Parathyroid adenoma (tissue), 2 donors: ENCODE measurements around the gene REPS1.

Source experiments
- H2AFZ ChIP-seq: fragments of 300-600 bp; sonication (generic); one replicate; pipeline ENCODE4 v1.7.0; 2017; ENCODE audit warnings: antibody characterized with exemption, mild to moderate bottlenecking
- H3K27ac ChIP-seq: fragments of 300-600 bp; sonication (generic); one replicate; pipeline ENCODE4 v1.7.0; 2017
- H3K27me3 ChIP-seq: fragments of 300-600 bp; sonication (generic); one replicate; pipeline ENCODE4 v1.7.0; 2017; ENCODE audit warnings: low read length; ENCODE audit not compliant: control insufficient read depth, insufficient read depth
- H3K36me3 ChIP-seq: fragments of 300-600 bp; sonication (generic); one replicate; pipeline ENCODE4 v1.7.0; 2017; ENCODE audit warnings: low read length; ENCODE audit not compliant: control insufficient read depth, insufficient read depth
- H3K4me1 ChIP-seq: fragments of 300-600 bp; sonication (generic); one replicate; pipeline ENCODE4 v1.7.0; 2017; ENCODE audit warnings: control low read depth
- H3K4me2 ChIP-seq: fragments of 300-600 bp; sonication (generic); one replicate; pipeline ENCODE4 v1.7.0; 2017; ENCODE audit warnings: low read length
- H3K4me3 ChIP-seq: fragments of 300-600 bp; sonication (generic); one replicate; pipeline ENCODE4 v1.7.0; 2017; ENCODE audit warnings: low read depth, low read length
- H3K79me2 ChIP-seq: fragments of 300-600 bp; sonication (generic); one replicate; pipeline ENCODE4 v1.7.0; 2017; ENCODE audit warnings: control low read depth
- H3K9ac ChIP-seq: fragments of 300-600 bp; sonication (generic); one replicate; pipeline ENCODE4 v1.7.0; 2017; ENCODE audit warnings: mild to moderate bottlenecking
- H3K9me3 ChIP-seq: fragments of 300-600 bp; sonication (generic); one replicate; pipeline ENCODE4 v1.7.0; 2017; ENCODE audit warnings: low read length; ENCODE audit not compliant: control insufficient read depth
- TF ChIP-seq, protein P1 (sequence below): fragments of 300-600 bp; sonication (generic); IDR thresholded peaks from one replicate; pipeline ENCODE4 v1.7.0; 2017; ENCODE audit warnings: antibody characterized with exemption, mild to moderate bottlenecking
- donor health status: primary hyperparathyroidism.

REPS1 gene

DNA sequence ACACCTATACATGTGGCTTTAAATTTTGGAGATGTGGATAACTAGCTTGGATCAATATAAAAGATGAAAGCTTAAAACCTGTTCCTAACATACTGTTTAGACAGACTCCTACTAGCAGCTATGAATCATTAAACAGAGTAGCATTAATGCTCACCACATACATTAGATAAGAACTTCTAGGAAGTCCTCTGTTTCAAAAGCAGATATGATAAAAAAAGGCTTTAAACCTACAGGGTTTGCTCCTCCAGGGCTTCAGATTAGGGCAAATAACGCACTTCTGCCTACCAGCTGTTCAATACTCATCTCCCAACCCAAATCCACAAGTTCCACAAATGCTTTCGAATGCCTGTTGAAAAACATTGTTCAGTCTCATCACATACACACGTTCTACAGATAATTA lies 1.5 kb downstream of the REPS1 start:
- Histone ChIP-seq H3K36me3 (no peaks in the 10 kb centered on the region), H3K4me1 (peaks cover 30% of the 10 kb centered on the region), H2AFZ (no peak overlapping the region), H3K4me2 (peak overlapping the region; percentile 72), H3K9me3 (no peaks in the 10 kb centered on the region), H3K4me3 (peak overlapping the region; percentile 86), H3K79me2 (peaks cover 27% of the 10 kb centered on the region), H3K27me3 (no peaks in the 10 kb centered on the region), H3K27ac (peak overlapping the region; percentile 90), H3K9ac (no peak overlapping the region)
- TF ChIP-seq, protein P1, sequence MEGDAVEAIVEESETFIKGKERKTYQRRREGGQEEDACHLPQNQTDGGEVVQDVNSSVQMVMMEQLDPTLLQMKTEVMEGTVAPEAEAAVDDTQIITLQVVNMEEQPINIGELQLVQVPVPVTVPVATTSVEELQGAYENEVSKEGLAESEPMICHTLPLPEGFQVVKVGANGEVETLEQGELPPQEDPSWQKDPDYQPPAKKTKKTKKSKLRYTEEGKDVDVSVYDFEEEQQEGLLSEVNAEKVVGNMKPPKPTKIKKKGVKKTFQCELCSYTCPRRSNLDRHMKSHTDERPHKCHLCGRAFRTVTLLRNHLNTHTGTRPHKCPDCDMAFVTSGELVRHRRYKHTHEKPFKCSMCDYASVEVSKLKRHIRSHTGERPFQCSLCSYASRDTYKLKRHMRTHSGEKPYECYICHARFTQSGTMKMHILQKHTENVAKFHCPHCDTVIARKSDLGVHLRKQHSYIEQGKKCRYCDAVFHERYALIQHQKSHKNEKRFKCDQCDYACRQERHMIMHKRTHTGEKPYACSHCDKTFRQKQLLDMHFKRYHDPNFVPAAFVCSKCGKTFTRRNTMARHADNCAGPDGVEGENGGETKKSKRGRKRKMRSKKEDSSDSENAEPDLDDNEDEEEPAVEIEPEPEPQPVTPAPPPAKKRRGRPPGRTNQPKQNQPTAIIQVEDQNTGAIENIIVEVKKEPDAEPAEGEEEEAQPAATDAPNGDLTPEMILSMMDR = no peak

DNA sequence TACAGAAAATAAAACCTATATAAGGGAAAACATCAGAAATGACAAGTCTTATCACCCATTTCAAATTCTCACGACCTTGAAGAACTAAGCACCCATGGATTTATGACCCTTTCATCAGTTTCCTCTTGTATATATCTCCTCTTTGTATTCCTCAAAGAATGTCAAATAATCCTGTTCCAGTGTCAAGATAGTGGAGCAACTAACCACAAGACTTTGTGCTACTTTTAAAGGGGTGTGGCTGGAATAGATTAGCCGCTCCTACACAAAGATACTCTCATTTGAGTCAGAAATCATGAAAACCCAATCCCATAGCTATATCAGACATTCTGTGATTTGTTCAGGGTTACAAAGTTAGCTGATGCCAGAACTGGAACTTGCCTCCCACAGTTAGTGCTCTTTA lies 6.6 kb downstream of the REPS1 start:
- no peak overlapping the region for H3K4me2 ChIP-seq
- peaks cover 19% of the 10 kb centered on the region for H3K4me1 ChIP-seq

DNA sequence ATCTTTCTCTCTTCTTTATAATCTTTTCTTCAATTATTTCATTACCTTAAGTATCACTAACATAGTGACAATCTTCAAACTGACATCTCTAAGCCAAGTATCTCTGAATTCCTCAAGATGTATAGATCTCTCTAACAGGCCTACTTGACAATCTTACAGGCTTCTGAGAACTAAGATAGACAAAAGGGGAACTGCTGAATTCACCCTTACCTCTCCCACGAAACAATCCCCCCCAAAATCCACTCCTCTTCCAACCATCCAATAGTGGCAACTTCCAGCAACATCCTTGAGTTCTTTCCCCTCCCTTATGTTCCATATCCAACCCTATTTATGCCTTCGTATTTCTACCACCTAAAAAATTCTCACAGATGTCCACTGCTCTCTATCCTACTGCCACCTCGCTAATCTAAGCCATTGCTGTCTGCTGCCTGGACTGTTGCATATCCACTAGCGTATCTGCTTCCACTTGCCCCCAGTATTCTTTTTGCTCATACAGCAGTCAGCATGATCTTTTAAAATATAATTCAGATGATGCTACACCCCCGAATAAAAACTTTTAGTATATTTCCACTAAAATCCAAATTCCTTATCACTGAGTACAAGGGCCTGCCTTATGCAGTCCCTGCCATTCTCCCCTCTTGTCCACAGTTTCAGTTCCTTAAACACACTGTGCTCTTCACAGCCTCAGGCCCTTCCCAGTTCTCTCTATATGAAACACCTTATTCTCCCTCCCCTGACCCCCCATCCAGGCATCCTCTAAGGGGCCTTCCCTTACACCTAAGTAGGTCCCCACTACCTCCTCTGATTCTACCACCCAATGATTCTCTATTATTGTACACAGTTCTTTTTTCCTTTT lies 8.0 kb downstream of the REPS1 start:
- peaks cover 43% of the 10 kb centered on the region for H3K79me2 ChIP-seq
- no peaks in the 10 kb centered on the region for H3K9me3 ChIP-seq
- H3K36me3 ChIP-seq = no peaks in the 10 kb centered on the region
- no peak overlapping the region for H3K9ac ChIP-seq
- peaks cover 14% of the 10 kb centered on the region for H3K4me1 ChIP-seq
- H3K27me3 ChIP-seq = no peaks in the 10 kb centered on the region
- H3K27ac ChIP-seq = no peak overlapping the region
- TF ChIP-seq, protein P1 = no peak
- H2AFZ ChIP-seq = no peak overlapping the region
- H3K4me3 ChIP-seq = no peak overlapping the region
- no peak overlapping the region for H3K4me2 ChIP-seq

More for the DNA sequence above, 6.6 kb downstream of the REPS1 start:
- TF ChIP-seq, protein P1 = no peak
- Histone ChIP-seq H3K27me3 (no peaks in the 10 kb centered on the region), H3K27ac (no peak overlapping the region), H3K9ac (no peak overlapping the region), H3K9me3 (no peaks in the 10 kb centered on the region), H3K79me2 (peaks cover 39% of the 10 kb centered on the region), H3K4me3 (no peak overlapping the region), H2AFZ (no peak overlapping the region), H3K36me3 (no peaks in the 10 kb centered on the region)

DNA sequence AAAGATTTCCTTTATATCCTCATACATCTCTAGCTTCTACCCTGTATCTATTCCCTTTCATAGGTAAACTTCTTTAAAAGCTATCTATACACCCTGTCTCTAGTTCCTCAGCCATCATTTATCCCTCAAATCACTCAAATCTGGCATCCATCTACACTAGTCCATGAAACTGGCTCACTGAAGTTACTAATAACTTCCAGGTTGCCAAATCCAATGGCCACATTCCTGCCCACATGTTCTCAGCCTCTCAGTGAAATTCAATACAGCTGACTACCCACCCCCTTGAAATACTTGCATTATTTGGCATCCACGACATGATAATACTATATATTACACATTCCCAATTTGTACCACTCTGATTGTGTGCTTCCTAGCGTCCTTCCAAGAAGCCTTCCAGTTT lies 8.7 kb downstream of the REPS1 start:
- Histone ChIP-seq H3K9me3 (no peaks in the 10 kb centered on the region), H3K79me2 (peaks cover 37% of the 10 kb centered on the region), H3K27me3 (no peaks in the 10 kb centered on the region), H3K4me1 (peaks cover 10% of the 10 kb centered on the region), H2AFZ (no peak overlapping the region), H3K9ac (no peak overlapping the region), H3K4me3 (no peak overlapping the region), H3K27ac (no peak overlapping the region), H3K36me3 (no peaks in the 10 kb centered on the region), H3K4me2 (no peak overlapping the region)
- TF ChIP-seq, protein P1 = no peak

DNA sequence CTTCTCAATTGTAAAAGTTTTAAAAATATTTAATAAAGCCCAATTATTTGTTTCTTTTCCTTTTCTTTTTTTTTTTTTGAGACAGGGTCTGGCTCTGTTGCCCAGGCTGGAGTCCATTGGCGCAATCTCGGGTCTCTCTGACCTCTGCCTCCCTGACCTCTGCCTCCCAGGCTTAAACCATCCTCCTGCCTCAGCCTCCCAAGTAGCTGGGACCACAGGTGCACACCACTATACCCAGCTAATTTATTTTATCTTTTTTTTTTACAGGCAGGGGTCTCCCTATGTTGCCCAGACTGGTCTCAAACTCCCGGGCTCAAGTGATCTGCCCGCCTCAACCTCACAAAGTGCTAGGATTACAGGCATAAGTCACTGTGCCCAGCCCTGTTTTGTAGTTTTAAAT lies 9.8 kb downstream of the REPS1 start:
- Histone ChIP-seq H3K4me3 (no peak overlapping the region), H3K9ac (no peak overlapping the region), H3K27me3 (no peaks in the 10 kb centered on the region), H2AFZ (no peak overlapping the region), H3K36me3 (no peaks in the 10 kb centered on the region), H3K4me2 (no peak overlapping the region), H3K27ac (no peak overlapping the region), H3K4me1 (peaks cover 9% of the 10 kb centered on the region), H3K79me2 (peaks cover 29% of the 10 kb centered on the region), H3K9me3 (no peaks in the 10 kb centered on the region)
- TF ChIP-seq, protein P1 = no peak
